ENCODE data around the gene P2RX6.

GRCh38 chr22:20996598-20997535 lies 18.1 kb upstream of the P2RX6 start:
- TF ChIP-seq ZNF639 (CRISPR knock-in tag; conservative IDR thresholded peaks at IDR 0.05 in 1 of 2, IDR thresholded peaks at IDR 0.05 in 1 of 2) (no peak), EP300 (IDR thresholded peaks at IDR 0.05; ENCODE audit: low read length) (no peak), EZH2 (IDR thresholded peaks at IDR 0.05; ENCODE audit: borderline replicate concordance, low read depth, low read length) (no peak), REST (IDR thresholded peaks at IDR 0.05; ENCODE audit: borderline replicate concordance) (no peak), REST (CRISPR knock-in tag; IDR thresholded peaks at IDR 0.05; ENCODE audit: low read depth) (0 out of 2 replicates have a peak, but pooled peaks have one; percentile 11), CTCFL (IDR thresholded peaks at IDR 0.05; ENCODE audit: borderline replicate concordance, insufficient read depth, low read depth, low read length, poor library complexity, severe bottlenecking) (no peak), BRD4 (IDR thresholded peaks at IDR 0.05) (no peak)
- TF ChIP-seq, protein P1, sequence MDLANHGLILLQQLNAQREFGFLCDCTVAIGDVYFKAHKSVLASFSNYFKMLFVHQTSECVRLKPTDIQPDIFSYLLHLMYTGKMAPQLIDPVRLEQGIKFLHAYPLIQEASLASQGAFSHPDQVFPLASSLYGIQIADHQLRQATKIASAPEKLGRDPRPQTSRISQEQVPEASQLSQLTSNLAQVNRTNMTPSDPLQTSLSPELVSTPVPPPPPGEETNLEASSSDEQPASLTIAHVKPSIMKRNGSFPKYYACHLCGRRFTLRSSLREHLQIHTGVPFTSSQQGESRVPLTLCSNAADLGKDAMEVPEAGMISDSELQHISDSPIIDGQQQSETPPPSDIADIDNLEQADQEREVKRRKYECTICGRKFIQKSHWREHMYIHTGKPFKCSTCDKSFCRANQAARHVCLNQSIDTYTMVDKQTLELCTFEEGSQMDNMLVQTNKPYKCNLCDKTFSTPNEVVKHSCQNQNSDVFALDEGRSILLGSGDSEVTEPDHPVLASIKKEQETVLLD (IDR thresholded peaks at IDR 0.05), result no peak
- TF ChIP-seq, protein P2, sequence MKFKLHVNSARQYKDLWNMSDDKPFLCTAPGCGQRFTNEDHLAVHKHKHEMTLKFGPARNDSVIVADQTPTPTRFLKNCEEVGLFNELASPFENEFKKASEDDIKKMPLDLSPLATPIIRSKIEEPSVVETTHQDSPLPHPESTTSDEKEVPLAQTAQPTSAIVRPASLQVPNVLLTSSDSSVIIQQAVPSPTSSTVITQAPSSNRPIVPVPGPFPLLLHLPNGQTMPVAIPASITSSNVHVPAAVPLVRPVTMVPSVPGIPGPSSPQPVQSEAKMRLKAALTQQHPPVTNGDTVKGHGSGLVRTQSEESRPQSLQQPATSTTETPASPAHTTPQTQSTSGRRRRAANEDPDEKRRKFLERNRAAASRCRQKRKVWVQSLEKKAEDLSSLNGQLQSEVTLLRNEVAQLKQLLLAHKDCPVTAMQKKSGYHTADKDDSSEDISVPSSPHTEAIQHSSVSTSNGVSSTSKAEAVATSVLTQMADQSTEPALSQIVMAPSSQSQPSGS (CRISPR knock-in tag; IDR thresholded peaks at IDR 0.05), result no peak

Data from K562 (cell line).